Tibial nerve (tissue), 4 donors: Measurements from ENCODE around the gene NFATC1. TPM values are rescaled to one million over a fixed set of nuclear protein-coding genes. Genes with fewer than 3 reads are reported as not detected.

Experiments used
- DNase-seq, 2 donors: peaks; one replicate each; pipeline ENCODE4 v3.0.0-alpha.2; 2019; ENCODE audit warnings: low spot score in 2 of 2
- H3K27ac ChIP-seq, 4 donors: fragments of 200-600 bp; sonication (generic) in 3 of 4; one replicate each; pipeline ENCODE4 v1.5.1; 2017 to 2019; ENCODE audit warnings: mild to moderate bottlenecking in 1 of 4
- H3K27me3 ChIP-seq, 2 donors: fragments of 200-600 bp; sonication (generic) in 1 of 2; one replicate each; pipeline versions ENCODE4 v1.5.1 to v1.6.0; 2017 to 2019
- H3K36me3 ChIP-seq, 3 donors: fragments of 200-600 bp; sonication (generic); one replicate each; pipeline ENCODE4 v1.5.1; 2018 to 2019
- H3K4me1 ChIP-seq, 4 donors: fragments of 200-600 bp; sonication (generic) in 3 of 4; one replicate each; pipeline ENCODE4 v1.5.1; 2017 to 2019
- H3K4me3 ChIP-seq, 4 donors: fragments of 200-600 bp; sonication (generic) in 3 of 4; one replicate each; pipeline ENCODE4 v1.5.1; 2017 to 2019; ENCODE audit warnings: mild to moderate bottlenecking in 1 of 4, moderate library complexity in 1 of 4
- H3K9me3 ChIP-seq, 4 donors: fragments of 200-600 bp; sonication (generic) in 3 of 4; one replicate each; pipeline ENCODE4 v1.5.1; 2017 to 2019
- EP300 ChIP-seq, 2 donors: sonication (generic); formaldehyde crosslinking; IDR thresholded peaks; one replicate each; pipeline ENCODE4 v1.6.1; 2017; ENCODE audit warnings: antibody characterized with exemption in 2 of 2, mild to moderate bottlenecking in 1 of 2
- POLR2A ChIP-seq, 2 donors: fragments of 450-650 bp; IDR thresholded peaks; one replicate each; pipeline ENCODE4 v1.6.1; 2017; ENCODE audit warnings: antibody characterized with exemption in 2 of 2, mild to moderate bottlenecking in 2 of 2, moderate library complexity in 2 of 2
- WGBS, 2 donors: methylation state at CpG; one replicate each; pipeline ENCODE4 v1.1.5; 2018; 5-methylcytosine and 5-hydroxymethylcytosine counted together
- total RNA-seq, 4 donors: library from RNA; depleted of rRNA; stranded (reverse); fragments of >200 nt; gene quantifications; one replicate each; pipeline ENCODE4 v1.1.0, GENCODE V29; 2016
- TF ChIP-seq, protein P1 (sequence below), 5 experiments: fragments of 200-600 bp in 3 of 5; fragments of 450-650 bp in 2 of 5; sonication (generic) in 3 of 5; IDR thresholded peaks; one replicate each; pipeline ENCODE4 v1.5.1; 2016 to 2019; ENCODE audit warnings: antibody characterized with exemption in 5 of 5, mild to moderate bottlenecking in 3 of 5, moderate library complexity in 2 of 5

NFATC1 gene
- total RNA-seq, 4 donors from 2014 or later: 33.7 to 48.6 (median 37.8) TPM

- TF ChIP-seq, protein P1, sequence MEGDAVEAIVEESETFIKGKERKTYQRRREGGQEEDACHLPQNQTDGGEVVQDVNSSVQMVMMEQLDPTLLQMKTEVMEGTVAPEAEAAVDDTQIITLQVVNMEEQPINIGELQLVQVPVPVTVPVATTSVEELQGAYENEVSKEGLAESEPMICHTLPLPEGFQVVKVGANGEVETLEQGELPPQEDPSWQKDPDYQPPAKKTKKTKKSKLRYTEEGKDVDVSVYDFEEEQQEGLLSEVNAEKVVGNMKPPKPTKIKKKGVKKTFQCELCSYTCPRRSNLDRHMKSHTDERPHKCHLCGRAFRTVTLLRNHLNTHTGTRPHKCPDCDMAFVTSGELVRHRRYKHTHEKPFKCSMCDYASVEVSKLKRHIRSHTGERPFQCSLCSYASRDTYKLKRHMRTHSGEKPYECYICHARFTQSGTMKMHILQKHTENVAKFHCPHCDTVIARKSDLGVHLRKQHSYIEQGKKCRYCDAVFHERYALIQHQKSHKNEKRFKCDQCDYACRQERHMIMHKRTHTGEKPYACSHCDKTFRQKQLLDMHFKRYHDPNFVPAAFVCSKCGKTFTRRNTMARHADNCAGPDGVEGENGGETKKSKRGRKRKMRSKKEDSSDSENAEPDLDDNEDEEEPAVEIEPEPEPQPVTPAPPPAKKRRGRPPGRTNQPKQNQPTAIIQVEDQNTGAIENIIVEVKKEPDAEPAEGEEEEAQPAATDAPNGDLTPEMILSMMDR (IDR thresholded peaks at IDR 0.05): no peak
- no peak for TF ChIP-seq POLR2A (IDR thresholded peaks at IDR 0.05)
- no peak for TF ChIP-seq EP300 (IDR thresholded peaks at IDR 0.05)
- 91 to 96% methylated on average over 19 of the region's 19 CpGs for WGBS, 2 donors
- no peaks in the 10 kb centered on the region for H3K36me3 ChIP-seq
- no peaks in the 10 kb centered on the region for H3K4me1 ChIP-seq
- no peak overlapping the region for H3K4me3 ChIP-seq
- H3K27ac ChIP-seq: no peak overlapping the region
- H3K9me3 ChIP-seq: no peaks in the 10 kb centered on the region
- no peak for DNase-seq
- no peaks in the 10 kb centered on the region for H3K27me3 ChIP-seq
These were observed 160.2 kb downstream of the NFATC1 start for GRCh38 chr18:79555885-79556284.

DNA sequence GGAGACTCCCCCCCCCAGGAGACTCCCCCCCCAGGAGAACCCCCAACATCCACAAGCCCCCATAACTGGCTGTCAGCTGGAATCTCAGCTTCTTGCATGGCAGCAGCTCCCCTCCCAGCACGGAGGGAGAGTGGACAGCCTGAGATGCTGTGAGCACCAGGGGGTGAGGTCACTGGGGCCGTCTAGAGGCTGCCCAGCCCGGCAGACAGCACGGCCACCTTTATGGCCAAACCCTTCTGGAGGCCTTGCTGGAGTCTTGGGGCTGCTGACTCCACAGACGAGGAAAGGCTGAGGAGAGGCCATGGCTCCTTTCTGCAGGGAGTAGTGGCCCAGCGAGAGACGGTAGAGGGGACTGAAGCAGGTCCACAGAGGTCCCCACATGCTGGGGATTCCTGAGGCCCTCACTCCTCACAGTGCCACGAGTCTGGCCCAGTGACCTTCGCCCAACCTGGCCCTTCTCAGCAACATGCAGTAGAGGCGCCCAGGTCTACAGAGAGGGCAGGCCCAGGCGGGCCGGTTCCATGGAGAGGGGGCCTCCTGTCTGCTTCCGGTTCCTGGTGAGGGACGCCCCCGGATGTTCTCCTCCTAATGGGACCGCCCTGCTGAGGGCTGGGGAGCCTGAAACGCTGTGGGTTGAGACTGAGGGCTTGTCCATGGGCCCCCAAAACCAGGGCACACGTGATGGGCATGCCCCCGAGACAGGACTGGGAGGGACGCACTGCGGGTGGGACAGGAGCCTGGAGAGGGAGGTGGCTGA is 161.3 kb downstream of the NFATC1 start:
- 84 to 85% methylated on average over 17 to 19 of the region's 21 CpGs for WGBS, 2 donors
- H3K9me3 ChIP-seq: no peaks in the 10 kb centered on the region

DNA sequence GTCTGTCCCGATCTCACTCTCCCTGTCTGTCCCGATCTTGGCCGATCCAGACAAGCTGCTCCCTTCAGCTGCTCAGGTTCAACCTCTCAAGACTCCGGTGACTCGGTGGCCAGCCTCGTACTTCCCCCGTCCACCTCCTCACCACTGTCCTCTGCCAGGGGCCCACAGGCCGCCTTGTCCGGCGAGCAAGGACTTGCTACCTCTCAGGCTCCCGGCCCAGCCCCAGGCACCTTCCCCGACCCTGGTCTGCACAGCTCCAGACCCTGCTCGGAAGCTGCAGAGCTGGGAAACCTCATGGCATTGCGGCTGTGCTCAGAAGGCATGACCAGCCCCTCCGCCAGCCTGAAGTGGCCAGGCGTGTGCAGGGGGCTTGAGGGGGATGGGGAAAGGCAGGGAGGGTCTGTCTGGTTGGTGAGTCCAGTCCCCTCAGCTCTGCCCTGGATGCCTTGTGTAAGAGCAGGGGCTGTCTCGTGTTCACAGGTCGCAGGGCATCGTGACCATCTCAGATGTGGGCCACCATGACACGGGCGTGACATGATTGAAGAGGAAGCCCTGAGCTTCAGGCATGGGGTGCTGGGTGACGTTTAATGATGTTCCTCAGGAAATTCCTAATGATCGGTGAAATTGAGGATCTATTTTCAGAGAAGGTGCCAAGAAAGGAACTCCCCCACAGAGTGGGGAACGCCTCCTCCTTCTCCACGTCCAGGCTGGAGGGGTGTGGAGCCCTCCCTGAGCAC is 162.6 kb downstream of the NFATC1 start:
- DNase-seq: no peak
- WGBS, 2 donors: 89% methylated on average over 25 of the region's 25 CpGs
- Histone ChIP-seq H3K27me3 (no peaks in the 10 kb centered on the region), H3K4me1 (no peaks in the 10 kb centered on the region), H3K36me3 (no peaks in the 10 kb centered on the region), H3K4me3 (no peak overlapping the region), H3K27ac (no peak overlapping the region), H3K9me3 (no peaks in the 10 kb centered on the region)
- TF ChIP-seq, protein P1 (IDR thresholded peaks at IDR 0.05): no peak
- TF ChIP-seq EP300 (IDR thresholded peaks at IDR 0.05) (no peak), POLR2A (IDR thresholded peaks at IDR 0.05) (no peak)

More for the DNA sequence above, 161.3 kb downstream of the NFATC1 start:
- H3K27ac ChIP-seq: no peak overlapping the region
- H3K4me1 ChIP-seq: no peaks in the 10 kb centered on the region
- TF ChIP-seq POLR2A (IDR thresholded peaks at IDR 0.05) (no peak), EP300 (IDR thresholded peaks at IDR 0.05) (no peak)
- TF ChIP-seq, protein P1 (IDR thresholded peaks at IDR 0.05): no peak
- H3K4me3 ChIP-seq: no peak overlapping the region
- DNase-seq: no peak
- no peaks in the 10 kb centered on the region for H3K27me3 ChIP-seq
- H3K36me3 ChIP-seq: no peaks in the 10 kb centered on the region

- no peak overlapping the region for H3K27ac ChIP-seq
- H3K36me3 ChIP-seq: no peaks in the 10 kb centered on the region
- H3K27me3 ChIP-seq: no peaks in the 10 kb centered on the region
- WGBS, 2 donors: 95% methylated on average over 18 of the region's 18 CpGs
- DNase-seq: no peak
- H3K4me1 ChIP-seq: no peaks in the 10 kb centered on the region
- peaks cover 0 to 2% (median 0%) of the 10 kb centered on the region in 4 donors for H3K9me3 ChIP-seq
- TF ChIP-seq EP300 (IDR thresholded peaks at IDR 0.05) (no peak), POLR2A (IDR thresholded peaks at IDR 0.05) (no peak)
- TF ChIP-seq, protein P1 (IDR thresholded peaks at IDR 0.05): no peak
- no peak overlapping the region for H3K4me3 ChIP-seq
These were observed 163.2 kb downstream of the NFATC1 start for GRCh38 chr18:79558933-79559416.

DNA sequence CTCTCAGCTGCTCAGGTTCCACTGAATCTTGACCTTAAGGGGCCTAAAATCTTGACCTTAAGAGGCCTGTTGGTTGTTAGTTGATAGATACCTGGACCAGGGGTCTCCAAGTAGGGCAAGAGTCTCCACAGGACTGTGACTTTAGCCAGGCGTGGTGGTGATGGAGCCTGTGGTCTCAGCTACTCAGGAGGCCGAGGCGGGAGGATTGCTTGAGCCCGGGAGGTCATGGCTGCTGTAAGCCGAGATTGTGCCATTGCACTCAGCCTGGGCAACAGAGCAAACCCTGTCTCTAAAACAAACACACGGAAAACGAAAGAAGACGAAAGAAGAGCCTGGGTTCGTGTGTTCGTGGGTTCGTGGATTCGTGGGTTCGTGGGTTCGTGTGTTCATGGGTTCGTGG is 163.7 kb downstream of the NFATC1 start:
- H3K27me3 ChIP-seq: no peaks in the 10 kb centered on the region
- 93 to 94% methylated on average over 15 of the region's 15 CpGs for WGBS, 2 donors
- DNase-seq: no peak
- H3K36me3 ChIP-seq: no peaks in the 10 kb centered on the region
- H3K4me3 ChIP-seq: no peak overlapping the region
- TF ChIP-seq EP300 (IDR thresholded peaks at IDR 0.05) (no peak), POLR2A (IDR thresholded peaks at IDR 0.05) (no peak)
- TF ChIP-seq, protein P1 (IDR thresholded peaks at IDR 0.05): no peak
- H3K27ac ChIP-seq: no peak overlapping the region
- H3K9me3 ChIP-seq: peaks cover 0 to 3% (median 0%) of the 10 kb centered on the region in 4 donors
- no peaks in the 10 kb centered on the region for H3K4me1 ChIP-seq
